Measurements from ENCODE around the gene DLG5. TPM values are rescaled to one million over a fixed set of nuclear protein-coding genes. Genes with fewer than 3 reads are reported as not detected.

Gene DLG5
- total and polyA plus RNA-seq, 9 of the 15 experiments (the other 6 are each of a cell fraction or from before 2014, with no cell fraction given), result 1.4 to 26.8 (median 11.2) TPM

- ATAC-seq, result no peak
- intact Hi-C loops (cut with micrococcal nuclease), result loop anchor here (1.0 kb wide), 1 partner anchor 67 kb away; no protein-coding TSS in a partner anchor
- TF ChIP-seq NR3C1 (CRISPR knock-in tag; IDR thresholded peaks at IDR 0.05) (no peak), GABPB1 (CRISPR knock-in tag; IDR thresholded peaks at IDR 0.05) (peak; percentile 36; the same call in 1 of the 2 replicates), ADNP (tag; IDR thresholded peaks at IDR 0.05) (peak; percentile 80), ZNF184 (CRISPR knock-in tag; IDR thresholded peaks at IDR 0.05) (no peak), RBM25 (IDR thresholded peaks at IDR 0.05; ENCODE audit: low read depth, low read length, severe bottlenecking) (peak; percentile 89), ID3 (CRISPR knock-in tag; IDR thresholded peaks at IDR 0.05) (no peak), ID3 (tag; IDR thresholded peaks at IDR 0.05) (peak; percentile 8; the same call in 1 of the 2 replicates), HNRNPK (IDR thresholded peaks at IDR 0.05; ENCODE audit: low read depth, low read length, poor library complexity, severe bottlenecking) (no peak), SMARCE1 (IDR thresholded peaks at IDR 0.05) (0 out of 2 replicates have a peak, but pooled peaks have one; percentile 2), FOSL1 (tag; conservative IDR thresholded peaks at IDR 0.05) (peak; percentile 83), CTCF (IDR thresholded peaks at IDR 0.05 in 2 of 3, conservative IDR thresholded peaks at IDR 0.05 in 1 of 3; ENCODE audit: insufficient read depth in 2 of 3, low read depth in 1 of 3, low read length in 3 of 3) (no peak), ZNF121 (CRISPR knock-in tag; conservative IDR thresholded peaks at IDR 0.05) (0 out of 2 replicates have a peak, but pooled peaks have one; percentile 14), IFI16 (CRISPR knock-in tag; IDR thresholded peaks at IDR 0.05) (0 out of 2 replicates have a peak, but pooled peaks have one; percentile 25), TFAM (CRISPR knock-in tag; conservative IDR thresholded peaks at IDR 0.05) (no peak), BCOR (IDR thresholded peaks at IDR 0.05) (peak; percentile 87), NRF1 (conservative IDR thresholded peaks at IDR 0.05 in 1 of 2, IDR thresholded peaks at IDR 0.05 in 1 of 2) (0 out of 4 replicates have a peak, but pooled peaks of 1 of the 2 experiments have one; percentile 3), DPF2 (IDR thresholded peaks at IDR 0.05) (0 out of 2 replicates have a peak, but pooled peaks have one; percentile 13), BCL6 (CRISPR knock-in tag; IDR thresholded peaks at IDR 0.05) (no peak), ZNF511 (CRISPR knock-in tag; IDR thresholded peaks at IDR 0.05) (no peak), STAT5A (IDR thresholded peaks at IDR 0.05; ENCODE audit: borderline replicate concordance, low read length) (0 out of 2 replicates have a peak, but pooled peaks have one; percentile 1)
Measured at GRCh38 chr10:77907462-77907861, 19.1 kb downstream of the DLG5 start.

More at GRCh38 chr10:77907462-77907861, 19.1 kb downstream of the DLG5 start:
- DNase-seq (ENCODE audit: extremely low read depth in 1 of 4, low spot score in 3 of 4), result no peak
- no peaks in the 10 kb centered on the region for H3K9me1 ChIP-seq (ENCODE audit: control insufficient read depth, insufficient read depth, low read length)
- in situ Hi-C loops (cut with MboI), result loop anchor here (5.0 kb wide), 1 partner anchor 65 kb away; no protein-coding TSS in a partner anchor
- POLR2A ChIA-PET, result interaction anchor here (1.1 kb wide), 1 partner anchor 15 kb away, joined by 4 read pairs; no protein-coding TSS in a partner anchor
- no peak overlapping the region for H2AFZ ChIP-seq (ENCODE audit: low read depth, low read length)
- peaks cover 75% of the 10 kb centered on the region for H3K79me2 ChIP-seq (ENCODE audit: control insufficient read depth, insufficient read depth, low read length)
- FAIRE-seq, result no peak
- WGBS (ENCODE audit: insufficient coverage, low coverage, missing lambda C conversion rate), result 51% methylated on average over 3 of the region's 3 CpGs
- peak overlapping the region; percentile 43 for H3K27ac ChIP-seq (ENCODE audit: extremely low read depth, low read depth, low read length)
- H3K27me3 ChIP-seq (ENCODE audit: control insufficient read depth in 2 of 2, insufficient read depth in 2 of 2, low read length in 2 of 2), result no peaks in the 10 kb centered on the region
- no peak overlapping the region for H3K4me3 ChIP-seq
- peak overlapping the region; percentile 12 to 20; a peak in 3 of 4 replicates for H3K9ac ChIP-seq (ENCODE audit: insufficient read depth in 1 of 2, low read depth in 2 of 2, low read length in 2 of 2)
- no peaks in the 10 kb centered on the region for H3K9me3 ChIP-seq (replicated peaks; ENCODE audit: control insufficient read depth, insufficient read depth, low read depth, low read length)
- peaks cover 2% of the 10 kb centered on the region; the same call in 2 of the 3 replicates for H3K36me3 ChIP-seq (ENCODE audit: control insufficient read depth, insufficient read depth, low read length)
- H3K4me1 ChIP-seq (replicated peaks in 1 of 2; ENCODE audit: control insufficient read depth in 2 of 2, insufficient read depth in 2 of 2, low read length in 2 of 2), result peaks cover 55 to 68% of the 10 kb centered on the region in 2 experiments
- no TSS peak for BruUV-seq (replicated peaks)
- 0 out of 2 replicates have a peak, but pooled peaks cover 5% of the 10 kb centered on the region for H4K20me1 ChIP-seq (replicated peaks; ENCODE audit: control insufficient read depth, insufficient read depth, low read length)
- H3K4me2 ChIP-seq (ENCODE audit: insufficient read depth, low read length), result peak overlapping the region; percentile 65
- CTCF ChIA-PET (ENCODE audit: low intra/inter-chr PET ratio), result interaction anchor here (1.0 to 1.2 kb wide), 2 partner anchors 67 to 122 kb away, joined by 3 to 4 read pairs; partner anchors contain the start of gene POLR3A
